ENCODE data around the gene DMPK.

DMPK gene

GRCh38 chr19:45815481-45816216 is 33.4 kb upstream of the DMPK start:
- H3K4me3 ChIP-seq (ENCODE audit: low read depth, low read length): peak overlapping the region; percentile 20
- no peak for DNase-seq (ENCODE audit: low read depth, low spot score)
- in situ Hi-C loops (cut with HindIII; ENCODE audit: low sequenced_read_pairs): no loop called here
- TF ChIP-seq CTCF (IDR thresholded peaks at IDR 0.05; ENCODE audit: low read depth, low read length): no peak

GRCh38 chr19:45814851-45815480 is 32.7 kb upstream of the DMPK start, which contains the start of gene RSPH6A:
Gene RSPH6A (minus strand): TSS chr19:45815308. CDS start chr19:45815176, 132 bp downstream.
- in situ Hi-C loops (cut with HindIII; ENCODE audit: low sequenced_read_pairs): no loop called here
- no peak for DNase-seq (ENCODE audit: low read depth, low spot score)
- H3K4me3 ChIP-seq (ENCODE audit: low read depth, low read length): peak within 1 kb of the TSS; percentile 20
- no peak for TF ChIP-seq CTCF (IDR thresholded peaks at IDR 0.05; ENCODE audit: low read depth, low read length)

- no peak for DNase-seq (ENCODE audit: low read depth, low spot score)
- in situ Hi-C loops (cut with HindIII; ENCODE audit: low sequenced_read_pairs): no loop called here
- no peak for TF ChIP-seq CTCF (IDR thresholded peaks at IDR 0.05; ENCODE audit: low read depth, low read length)
- H3K4me3 ChIP-seq (ENCODE audit: low read depth, low read length): no peak overlapping the region
These were observed 32.0 kb upstream of the DMPK start for GRCh38 chr19:45814166-45814780.

GRCh38 chr19:45812297-45812696 is 30.0 kb upstream of the DMPK start:
- H3K4me3 ChIP-seq (ENCODE audit: low read depth, low read length): no peak overlapping the region
- in situ Hi-C loops (cut with HindIII; ENCODE audit: low sequenced_read_pairs): no loop called here
- no peak for DNase-seq (ENCODE audit: low read depth, low spot score)
- TF ChIP-seq CTCF (IDR thresholded peaks at IDR 0.05; ENCODE audit: low read depth, low read length): no peak

- in situ Hi-C loops (cut with HindIII; ENCODE audit: low sequenced_read_pairs): no loop called here
- no peak for TF ChIP-seq CTCF (IDR thresholded peaks at IDR 0.05; ENCODE audit: low read depth, low read length)
- peak; percentile 83 for DNase-seq (ENCODE audit: low read depth, low spot score)
- H3K4me3 ChIP-seq (ENCODE audit: low read depth, low read length): no peak overlapping the region
These were observed 27.4 kb upstream of the DMPK start for GRCh38 chr19:45809643-45810159.

- in situ Hi-C loops (cut with HindIII; ENCODE audit: low sequenced_read_pairs): no loop called here
- DNase-seq (ENCODE audit: low read depth, low spot score): no peak
- TF ChIP-seq CTCF (IDR thresholded peaks at IDR 0.05; ENCODE audit: low read depth, low read length): no peak
- H3K4me3 ChIP-seq (ENCODE audit: low read depth, low read length): no peak overlapping the region
These were observed 23.4 kb upstream of the DMPK start for GRCh38 chr19:45805719-45806118.
